SU-DHL-6 (cell line): ENCODE measurements around the gene ADARB2.

Source experiments
- H2AFZ ChIP-seq: fragments of 200-600 bp; sonication (generic); 2 replicates; pipeline ENCODE4 v1.6.1; 2014; ENCODE audit warnings: low read depth, mild to moderate bottlenecking, moderate library complexity, mixed read lengths, antibody characterized with exemption, low read length; ENCODE audit not compliant: severe bottlenecking
- H3F3A ChIP-seq: fragments of 200-600 bp; shearing (Covaris generic); 2 replicates; pipeline ENCODE4 v1.6.0; 2016; ENCODE audit warnings: antibody characterized with exemption, mild to moderate bottlenecking; ENCODE audit not compliant: insufficient read depth
- H3K27ac ChIP-seq: fragments of 200-600 bp; sonication (generic); 2 replicates; pipeline ENCODE4 v1.5.1; 2016; ENCODE audit warnings: low read depth, mild to moderate bottlenecking, low read length, moderate library complexity, mixed read lengths
- H3K27me3 ChIP-seq: fragments of 200-600 bp; sonication (generic), shearing (Covaris generic); 2 replicates; pipeline ENCODE4 v1.6.0; 2014; ENCODE audit warnings: mild to moderate bottlenecking, low read length
- H3K36me3 ChIP-seq: fragments of 200-600 bp; sonication (generic); 2 replicates; pipeline ENCODE4 v1.6.1; 2014; ENCODE audit warnings: mild to moderate bottlenecking, low read length, mixed read lengths
- H3K4me2 ChIP-seq: fragments of 300-600, 200-600 bp; shearing (Covaris generic), sonication (generic); 2 replicates; pipeline ENCODE4 v1.6.0; 2014; ENCODE audit warnings: low read length, low read depth, mild to moderate bottlenecking; ENCODE audit not compliant: poor library complexity, severe bottlenecking
- H3K4me3 ChIP-seq: fragments of 200-600 bp; sonication (generic); 2 replicates; pipeline ENCODE4 v1.5.1; 2014; ENCODE audit warnings: antibody characterized with exemption, low read length, mild to moderate bottlenecking, mixed read lengths; ENCODE audit not compliant: insufficient read depth, poor library complexity, severe bottlenecking
- H3K79me2 ChIP-seq: fragments of 200-600 bp; sonication (generic); 2 replicates; pipeline ENCODE4 v1.6.1; 2014; ENCODE audit warnings: mild to moderate bottlenecking, low read length, moderate library complexity; ENCODE audit not compliant: insufficient read depth
- H3K9ac ChIP-seq: fragments of 200-600 bp; sonication (generic); 2 replicates; pipeline ENCODE4 v1.7.0; 2014; ENCODE audit warnings: mild to moderate bottlenecking, low read length
- H3K9me2 ChIP-seq: fragments of 200-600 bp; sonication (generic); replicated peaks from 2 replicates; pipeline ENCODE4 v1.6.1; 2014; ENCODE audit warnings: low read length; ENCODE audit not compliant: insufficient read depth
- H3K9me3 ChIP-seq: fragments of 200-600 bp; sonication (generic); 2 replicates; pipeline ENCODE4 v1.6.1; 2014; ENCODE audit warnings: low read length, mixed read lengths; ENCODE audit not compliant: insufficient read depth
- H4K20me1 ChIP-seq: fragments of 200-600 bp; sonication (generic); 2 replicates; pipeline ENCODE4 v1.6.1; 2014; ENCODE audit warnings: low read depth, mild to moderate bottlenecking, antibody characterized with exemption, low read length, moderate library complexity, mixed read lengths
- CTCF ChIP-seq: fragments of 200-600 bp; sonication (generic); IDR thresholded peaks from one replicate; pipeline ENCODE4 v1.5.1; 2017; ENCODE audit warnings: antibody characterized with exemption, mild to moderate bottlenecking, low read length, moderate library complexity; ENCODE audit not compliant: insufficient read depth, poor library complexity, severe bottlenecking
- EZH2phosphoT487 ChIP-seq: fragments of 200-600 bp; sonication (generic), shearing (Covaris generic); conservative IDR thresholded peaks from 2 replicates; pipeline ENCODE4 v1.6.1; 2018; ENCODE audit warnings: mild to moderate bottlenecking, antibody characterized with exemption, low read length, moderate library complexity, mixed read lengths

The ADARB2 gene

GRCh38 chr10:1646332-1646731 lies 91.0 kb downstream of the ADARB2 start:
- Histone ChIP-seq H3K36me3 (no peaks in the 10 kb centered on the region), H3K4me2 (no peak overlapping the region), H3K27ac (no peak overlapping the region), H4K20me1 (no peaks in the 10 kb centered on the region), H3F3A (no peaks in the 10 kb centered on the region), H3K79me2 (no peaks in the 10 kb centered on the region), H3K27me3 (no peaks in the 10 kb centered on the region), H3K9me3 (no peaks in the 10 kb centered on the region), H2AFZ (no peak overlapping the region), H3K9ac (no peak overlapping the region), H3K9me2 (no peaks in the 10 kb centered on the region), H3K4me3 (no peak overlapping the region)
- no peak for TF ChIP-seq EZH2phosphoT487
- no peak for TF ChIP-seq CTCF

GRCh38 chr10:1645896-1646295 lies 91.4 kb downstream of the ADARB2 start:
- Histone ChIP-seq H3K4me2 (no peak overlapping the region), H3F3A (no peaks in the 10 kb centered on the region), H3K36me3 (no peaks in the 10 kb centered on the region), H4K20me1 (no peaks in the 10 kb centered on the region), H3K27me3 (no peaks in the 10 kb centered on the region), H3K9me2 (no peaks in the 10 kb centered on the region), H3K9ac (no peak overlapping the region), H3K9me3 (no peaks in the 10 kb centered on the region), H3K79me2 (no peaks in the 10 kb centered on the region), H3K4me3 (no peak overlapping the region), H3K27ac (no peak overlapping the region), H2AFZ (no peak overlapping the region)
- no peak for TF ChIP-seq EZH2phosphoT487
- TF ChIP-seq CTCF, result no peak

GRCh38 chr10:1644191-1644711 lies 93.1 kb downstream of the ADARB2 start:
- Histone ChIP-seq H3K9me2 (no peaks in the 10 kb centered on the region), H3K9ac (no peak overlapping the region), H3F3A (no peaks in the 10 kb centered on the region), H3K27me3 (no peaks in the 10 kb centered on the region), H2AFZ (no peak overlapping the region), H4K20me1 (no peaks in the 10 kb centered on the region), H3K36me3 (no peaks in the 10 kb centered on the region), H3K4me2 (no peak overlapping the region), H3K9me3 (no peaks in the 10 kb centered on the region), H3K4me3 (no peak overlapping the region), H3K79me2 (no peaks in the 10 kb centered on the region), H3K27ac (no peak overlapping the region)
- TF ChIP-seq EZH2phosphoT487, result no peak
- no peak for TF ChIP-seq CTCF

- Histone ChIP-seq H4K20me1 (no peaks in the 10 kb centered on the region), H3K27me3 (no peaks in the 10 kb centered on the region), H3K27ac (no peak overlapping the region), H3K4me3 (no peak overlapping the region), H3K79me2 (no peaks in the 10 kb centered on the region), H3K9me2 (no peaks in the 10 kb centered on the region), H3F3A (no peaks in the 10 kb centered on the region), H2AFZ (no peak overlapping the region), H3K36me3 (no peaks in the 10 kb centered on the region), H3K9ac (no peak overlapping the region), H3K9me3 (no peaks in the 10 kb centered on the region), H3K4me2 (no peak overlapping the region)
- TF ChIP-seq EZH2phosphoT487 (no peak), CTCF (no peak)
Measured at GRCh38 chr10:1643908-1644179, 93.5 kb downstream of the ADARB2 start.
